OCI-LY3 (cell line): Measurements from ENCODE around the gene SLC25A24.

ENCODE experiments used
- H2AFZ ChIP-seq: fragments of 200-600, 300-600 bp; shearing (Covaris generic); 2 replicates; pipeline ENCODE4 v1.6.0; 2014; ENCODE audit warnings: antibody characterized with exemption, low read depth, low read length
- H3K27ac ChIP-seq: fragments of 200-600, 300-600 bp; sonication (generic); 2 replicates; pipeline ENCODE4 v1.5.1; 2014; ENCODE audit warnings: mild to moderate bottlenecking, low read length, moderate library complexity, mixed read lengths
- H3K27me3 ChIP-seq: fragments of 200-600, 300-600 bp; sonication (generic); 2 replicates; pipeline ENCODE4 v1.6.1; 2014; ENCODE audit warnings: low read depth, low read length, mixed read lengths
- H3K36me3 ChIP-seq: fragments of 200-600, 300-600 bp; sonication (generic); replicated peaks from 2 replicates; pipeline ENCODE3; 2014; ENCODE audit warnings: low read depth, low read length, mixed read lengths
- H3K4me1 ChIP-seq: fragments of 300-600, 200-600 bp; sonication (generic); 2 replicates; pipeline ENCODE4 v1.6.1; 2014; ENCODE audit warnings: low read length, mixed read lengths
- H3K4me2 ChIP-seq: fragments of 200-600, 300-600 bp; sonication (generic); 2 replicates; pipeline ENCODE4 v1.6.1; 2014; ENCODE audit warnings: low read length, mixed read lengths
- H3K4me3 ChIP-seq: fragments of 300-600, 200-600 bp; sonication (generic); 2 replicates; pipeline ENCODE4 v1.5.1; 2014; ENCODE audit warnings: antibody characterized with exemption, mild to moderate bottlenecking, low read length, moderate library complexity
- H3K79me2 ChIP-seq: fragments of 300-600, 200-600 bp; shearing (Covaris generic); 2 replicates; pipeline ENCODE4 v1.6.1; 2014; ENCODE audit warnings: mild to moderate bottlenecking, low read length, mixed read lengths
- H3K9ac ChIP-seq: fragments of 300-600, 200-600 bp; shearing (Covaris generic); 2 replicates; pipeline ENCODE4 v1.6.0; 2014; ENCODE audit warnings: mild to moderate bottlenecking, low read length, moderate library complexity
- H3K9me3 ChIP-seq: fragments of 200-600, 300-600 bp; shearing (Covaris generic); 2 replicates; pipeline ENCODE4 v1.6.1; 2014; ENCODE audit warnings: low read length, mixed read lengths; ENCODE audit not compliant: insufficient read depth
- H4K20me1 ChIP-seq: fragments of 200-600, 300-600 bp; sonication (generic); 2 replicates; pipeline ENCODE4 v1.6.1; 2016; ENCODE audit warnings: low read length, mixed read lengths; ENCODE audit not compliant: insufficient read depth
- EZH2phosphoT487 ChIP-seq: fragments of 200-600 bp; shearing (Covaris generic); IDR thresholded peaks from 2 replicates; pipeline ENCODE4 v1.6.1; 2018; ENCODE audit warnings: antibody characterized with exemption, mixed run types, low read depth
- TF ChIP-seq, protein P1 (sequence below): fragments of 200-600, 300-600 bp; sonication (generic); IDR thresholded peaks from 2 replicates; pipeline ENCODE4 v1.5.1; 2014; ENCODE audit warnings: antibody characterized with exemption, low read length, low read depth

SLC25A24 gene

DNA sequence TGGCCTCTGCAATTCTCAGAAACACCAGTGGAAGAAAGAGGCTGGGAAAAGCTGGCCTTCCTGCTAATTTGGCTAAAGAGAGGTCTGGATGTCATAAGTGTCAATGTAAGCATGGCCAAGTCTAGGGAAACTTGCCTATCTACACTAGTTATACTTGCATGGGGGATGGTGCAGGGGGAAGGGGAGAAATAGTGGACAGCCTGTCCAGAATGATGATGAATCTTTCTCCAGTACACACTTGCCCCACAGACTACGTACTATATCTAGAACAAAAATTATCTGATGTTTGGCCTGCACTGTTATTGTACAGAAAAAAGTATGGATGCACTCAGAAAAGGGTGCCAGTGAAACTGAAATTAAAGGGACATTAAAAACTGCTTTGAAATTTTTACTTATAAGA, 114.5 kb downstream of the SLC25A24 start:
- Histone ChIP-seq H3K79me2 (no peaks in the 10 kb centered on the region), H3K36me3 (no peaks in the 10 kb centered on the region), H2AFZ (no peak overlapping the region), H3K4me3 (no peak overlapping the region), H3K9me3 (no peaks in the 10 kb centered on the region), H3K4me2 (no peak overlapping the region), H4K20me1 (no peaks in the 10 kb centered on the region), H3K27ac (no peak overlapping the region), H3K27me3 (no peaks in the 10 kb centered on the region), H3K9ac (no peak overlapping the region), H3K4me1 (peaks cover 7% of the 10 kb centered on the region)
- TF ChIP-seq EZH2phosphoT487 = no peak
- TF ChIP-seq, protein P1, sequence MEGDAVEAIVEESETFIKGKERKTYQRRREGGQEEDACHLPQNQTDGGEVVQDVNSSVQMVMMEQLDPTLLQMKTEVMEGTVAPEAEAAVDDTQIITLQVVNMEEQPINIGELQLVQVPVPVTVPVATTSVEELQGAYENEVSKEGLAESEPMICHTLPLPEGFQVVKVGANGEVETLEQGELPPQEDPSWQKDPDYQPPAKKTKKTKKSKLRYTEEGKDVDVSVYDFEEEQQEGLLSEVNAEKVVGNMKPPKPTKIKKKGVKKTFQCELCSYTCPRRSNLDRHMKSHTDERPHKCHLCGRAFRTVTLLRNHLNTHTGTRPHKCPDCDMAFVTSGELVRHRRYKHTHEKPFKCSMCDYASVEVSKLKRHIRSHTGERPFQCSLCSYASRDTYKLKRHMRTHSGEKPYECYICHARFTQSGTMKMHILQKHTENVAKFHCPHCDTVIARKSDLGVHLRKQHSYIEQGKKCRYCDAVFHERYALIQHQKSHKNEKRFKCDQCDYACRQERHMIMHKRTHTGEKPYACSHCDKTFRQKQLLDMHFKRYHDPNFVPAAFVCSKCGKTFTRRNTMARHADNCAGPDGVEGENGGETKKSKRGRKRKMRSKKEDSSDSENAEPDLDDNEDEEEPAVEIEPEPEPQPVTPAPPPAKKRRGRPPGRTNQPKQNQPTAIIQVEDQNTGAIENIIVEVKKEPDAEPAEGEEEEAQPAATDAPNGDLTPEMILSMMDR = no peak

DNA sequence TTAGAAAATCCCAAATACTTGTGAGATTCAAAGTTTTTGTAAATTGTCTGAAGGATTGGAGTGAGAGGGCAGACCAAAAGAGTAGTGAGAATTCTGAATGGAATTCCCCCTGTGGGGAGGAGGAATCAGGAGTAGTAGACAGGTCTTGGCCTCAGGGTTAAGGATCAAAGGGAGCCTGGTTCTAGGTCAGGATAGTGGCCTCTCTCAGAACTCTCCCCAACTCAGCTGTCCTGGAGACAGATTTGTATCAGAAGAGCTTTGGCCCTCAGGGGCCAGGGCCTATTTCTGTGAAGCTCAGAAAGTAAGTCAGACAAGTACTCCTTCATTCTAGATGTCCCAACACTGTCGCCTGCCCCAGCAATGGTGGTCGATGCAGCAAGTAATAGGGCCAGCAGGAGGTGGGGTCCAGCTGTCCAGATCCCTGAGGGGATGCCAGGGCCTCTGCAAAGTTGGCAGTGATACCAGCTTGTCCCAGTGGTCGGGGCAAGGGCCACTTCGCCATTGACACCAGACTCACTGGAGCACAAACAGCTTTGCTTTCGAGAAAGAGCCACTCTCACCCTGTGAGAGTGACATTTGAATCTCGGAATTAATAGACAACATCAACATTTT, 115.2 kb downstream of the SLC25A24 start:
- no peaks in the 10 kb centered on the region for H3K9me3 ChIP-seq
- H3K27me3 ChIP-seq = no peaks in the 10 kb centered on the region
- no peak for TF ChIP-seq EZH2phosphoT487
- TF ChIP-seq, protein P1 = no peak
- H3K27ac ChIP-seq = no peak overlapping the region
- no peak overlapping the region for H2AFZ ChIP-seq
- no peak overlapping the region for H3K9ac ChIP-seq
- no peak overlapping the region for H3K4me3 ChIP-seq
- H3K4me2 ChIP-seq = no peak overlapping the region
- H4K20me1 ChIP-seq = no peaks in the 10 kb centered on the region
- no peaks in the 10 kb centered on the region for H3K36me3 ChIP-seq
- peaks cover 7% of the 10 kb centered on the region for H3K4me1 ChIP-seq
- no peaks in the 10 kb centered on the region for H3K79me2 ChIP-seq
